ENCODE measurements around the gene SLC5A11.
"Not testable (repeated sequence)": the region's sequence is repeated elsewhere in the genome, so short reads cannot be mapped to it uniquely, and the experiment has no call there.

The SLC5A11 gene

DNA sequence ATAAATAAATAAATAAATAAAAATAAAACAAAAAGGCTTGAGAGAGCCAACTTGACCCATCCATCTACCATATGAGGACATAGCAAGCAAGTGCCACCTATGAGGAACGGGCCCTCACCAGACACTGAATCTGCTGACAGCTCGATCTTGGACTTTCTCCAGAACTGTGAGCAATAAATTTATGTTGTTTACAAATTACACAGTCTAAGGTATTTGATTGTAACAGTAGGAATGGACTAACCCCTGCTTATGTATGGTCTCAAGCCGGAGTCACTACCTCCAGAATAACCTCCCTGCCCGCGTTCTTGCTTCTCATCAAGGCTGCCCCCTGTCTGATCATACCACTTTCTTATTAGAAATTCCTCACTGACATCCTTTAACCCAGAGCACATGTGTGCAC, 9.9 kb downstream of the SLC5A11 start:
- no peak for FAIRE-seq
- DNase-seq (ENCODE audit: insufficient read length, low spot score), result no peak

DNA sequence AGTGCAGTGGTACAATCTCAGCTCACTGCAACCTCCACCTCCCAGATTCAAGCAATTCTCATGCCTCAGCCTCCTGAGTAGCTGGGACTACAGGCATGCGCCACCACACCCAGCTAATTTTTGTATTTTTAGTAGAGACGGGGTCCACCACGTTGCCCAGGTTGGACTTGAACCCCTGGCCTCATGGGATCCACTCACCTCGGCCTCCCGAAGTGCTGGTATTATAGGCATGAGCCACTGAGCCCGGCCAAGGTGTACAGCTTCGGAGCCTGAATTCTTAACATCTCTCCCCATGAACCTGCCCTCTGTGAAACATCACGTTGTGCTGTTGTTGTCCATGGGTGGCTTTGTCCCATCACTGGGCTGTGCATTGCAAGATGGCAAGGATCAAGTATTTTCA, 11.1 kb downstream of the SLC5A11 start:
- not testable (repeated sequence) for DNase-seq (ENCODE audit: insufficient read length, low spot score); FAIRE-seq

DNA sequence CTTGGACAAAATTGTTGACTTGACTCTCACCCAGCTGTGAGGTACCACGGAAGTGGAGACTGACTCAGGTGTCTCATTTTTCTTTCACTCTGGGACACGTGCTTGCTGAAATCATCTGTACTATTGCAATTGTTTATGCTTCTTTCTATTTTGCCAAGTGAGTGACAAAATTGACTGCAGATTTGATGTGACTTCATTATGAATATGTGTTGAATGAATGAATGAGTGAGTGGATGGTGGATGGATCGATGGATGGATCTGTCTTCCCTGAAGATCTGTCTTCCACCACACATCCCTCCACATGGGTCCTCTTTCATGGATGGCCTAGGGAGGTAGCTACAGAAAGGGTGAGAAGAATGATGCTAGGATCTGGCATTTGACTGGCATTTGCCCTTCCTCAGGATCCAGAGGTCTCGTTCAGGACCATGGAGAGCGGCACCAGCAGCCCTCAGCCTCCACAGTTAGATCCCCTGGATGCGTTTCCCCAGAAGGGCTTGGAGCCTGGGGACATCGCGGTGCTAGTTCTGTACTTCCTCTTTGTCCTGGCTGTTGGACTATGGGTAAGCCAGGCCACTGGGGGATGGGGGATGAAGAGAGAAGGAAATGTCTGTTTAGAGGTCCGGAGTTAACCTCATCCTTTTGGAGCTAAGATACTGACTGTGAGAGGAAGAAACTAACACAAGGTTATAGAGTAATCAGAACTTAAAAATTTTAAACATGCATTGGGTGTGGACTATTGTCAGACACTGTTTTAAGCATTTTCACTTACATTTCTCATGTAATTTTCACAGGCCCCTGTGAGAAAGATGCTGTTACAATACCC, 12.7 kb downstream of the SLC5A11 start:
- peak; percentile 23 for FAIRE-seq

DNA sequence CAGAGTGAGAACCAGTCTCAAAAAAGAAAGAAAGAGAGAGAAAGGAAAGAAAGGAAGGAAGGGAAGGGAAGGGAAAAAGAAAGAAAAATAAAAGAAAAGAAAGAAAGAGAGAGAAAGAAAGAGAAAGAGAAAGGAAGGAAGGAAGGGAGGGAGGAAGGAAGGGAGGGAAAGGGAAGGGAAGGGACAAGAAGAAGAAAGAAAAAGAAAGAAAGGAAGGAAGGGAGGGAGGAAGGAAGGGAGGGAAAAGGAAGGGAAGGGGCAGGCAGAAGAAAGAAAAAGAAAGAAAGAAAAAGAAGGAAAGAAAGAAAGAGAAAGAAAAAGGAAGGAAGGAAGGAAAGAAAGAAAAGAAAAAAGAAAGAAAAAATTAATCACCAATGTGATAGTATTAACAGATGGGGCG, 15.7 kb downstream of the SLC5A11 start:
- FAIRE-seq, result no peak

More for the DNA sequence above, 12.7 kb downstream of the SLC5A11 start:
- DNase-seq (ENCODE audit: insufficient read length, low spot score), result peak; percentile 54

DNA sequence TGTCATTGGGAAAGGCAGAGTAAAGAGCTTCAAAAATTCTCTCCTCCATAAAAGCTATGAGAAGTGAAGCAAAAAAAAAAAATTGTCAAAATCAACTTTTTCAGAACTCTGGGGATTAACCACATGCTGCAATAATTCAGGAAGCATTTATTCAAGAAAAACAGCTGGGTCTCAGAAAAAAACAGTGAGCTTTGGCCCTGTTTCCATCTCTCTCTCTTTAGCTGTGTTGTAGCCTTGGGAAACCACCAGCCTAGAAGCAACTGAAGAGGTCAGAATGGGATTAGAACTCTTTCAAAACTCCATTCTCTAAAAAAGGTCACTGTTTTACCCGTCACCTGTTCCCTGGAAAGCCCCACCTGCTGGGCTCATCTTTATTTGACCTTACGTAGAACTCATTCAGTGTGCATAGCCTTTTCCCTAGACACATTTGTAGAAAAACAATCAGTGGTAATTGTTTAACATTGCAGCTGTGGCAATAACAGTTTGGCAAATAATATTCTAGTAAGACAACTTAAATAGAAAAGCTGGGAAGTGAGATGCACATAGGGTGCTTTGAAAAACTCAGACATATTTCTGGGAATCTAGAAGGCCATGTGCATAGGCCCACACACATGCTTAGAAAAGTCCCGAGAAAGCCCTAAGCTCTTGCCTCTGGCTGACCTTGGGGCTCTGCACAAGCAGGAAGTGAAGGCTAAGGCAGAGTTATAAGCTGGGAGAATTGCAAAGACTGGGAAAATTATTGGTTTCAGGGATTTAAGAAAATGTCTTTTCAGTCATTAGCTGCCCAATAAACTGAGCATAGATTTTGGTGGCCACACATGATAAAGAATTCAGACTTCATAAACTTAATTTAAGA, 18.0 kb downstream of the SLC5A11 start:
- FAIRE-seq (no peak), DNase-seq (ENCODE audit: insufficient read length, low spot score) (no peak)

More for the DNA sequence above, 15.7 kb downstream of the SLC5A11 start:
- no peak for DNase-seq (ENCODE audit: insufficient read length, low spot score)

DNA sequence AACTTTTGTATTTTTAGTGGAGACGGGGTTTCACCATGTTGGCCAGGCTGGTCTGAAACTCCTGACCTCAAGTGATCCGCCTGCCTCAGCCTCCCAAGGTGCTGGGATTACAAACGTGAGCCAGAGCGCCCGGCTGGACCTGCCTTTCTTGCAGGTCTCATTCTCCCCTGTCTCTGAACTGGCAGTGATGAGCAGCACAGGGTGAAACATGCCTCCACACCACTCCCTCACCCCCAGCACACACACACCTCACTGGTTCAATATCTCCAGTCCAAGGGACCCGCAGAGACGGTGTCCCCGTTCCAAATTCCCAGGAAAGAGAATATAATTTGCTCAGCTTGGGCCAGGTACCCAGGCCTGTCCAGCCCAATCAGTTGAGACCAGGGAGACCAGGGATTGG, 23.3 kb downstream of the SLC5A11 start:
- FAIRE-seq (no peak), DNase-seq (ENCODE audit: insufficient read length, low spot score) (no peak)

DNA sequence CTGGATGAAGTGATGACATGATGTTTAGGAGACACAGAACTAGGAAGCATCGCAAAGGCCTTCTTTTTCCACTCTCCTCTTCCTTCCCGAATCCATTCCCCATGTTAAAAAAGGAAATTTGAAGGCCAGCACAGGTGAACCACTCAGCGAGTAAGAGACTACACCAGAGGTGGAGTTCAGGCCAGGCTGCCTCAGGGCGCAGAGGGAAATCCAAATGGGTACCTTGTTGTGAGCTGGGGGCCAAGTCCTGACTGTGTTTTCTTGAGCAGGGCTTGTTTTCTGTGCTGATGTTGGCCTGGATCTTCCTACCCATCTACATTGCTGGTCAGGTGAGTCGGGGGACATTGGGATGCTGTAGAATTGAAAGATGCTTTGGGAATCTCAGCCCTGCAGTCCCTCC, 26.1 kb downstream of the SLC5A11 start:
- FAIRE-seq (no peak), DNase-seq (ENCODE audit: insufficient read length, low spot score) (no peak)

DNA sequence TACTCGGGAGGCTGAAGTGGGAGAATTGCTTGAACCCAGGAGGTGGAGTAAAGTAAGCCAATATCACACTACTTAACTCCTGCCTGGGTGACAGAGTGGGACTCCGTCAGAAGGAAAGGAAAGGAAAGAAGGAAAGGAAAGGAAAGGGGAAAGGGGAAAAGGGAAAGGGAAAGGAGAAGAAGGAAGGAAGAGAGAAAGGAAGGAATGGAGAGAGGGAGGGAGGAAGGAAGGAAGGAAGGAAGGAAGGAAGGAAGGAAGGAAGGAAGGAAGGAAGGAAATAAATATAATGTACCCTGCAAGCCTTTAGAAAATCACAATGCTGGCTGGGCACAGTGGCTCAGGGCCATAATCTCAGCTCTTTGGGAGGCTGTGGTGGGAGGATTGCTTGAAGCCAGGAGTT, 27.3 kb downstream of the SLC5A11 start:
- FAIRE-seq (no peak), DNase-seq (ENCODE audit: insufficient read length, low spot score) (no peak)

DNA sequence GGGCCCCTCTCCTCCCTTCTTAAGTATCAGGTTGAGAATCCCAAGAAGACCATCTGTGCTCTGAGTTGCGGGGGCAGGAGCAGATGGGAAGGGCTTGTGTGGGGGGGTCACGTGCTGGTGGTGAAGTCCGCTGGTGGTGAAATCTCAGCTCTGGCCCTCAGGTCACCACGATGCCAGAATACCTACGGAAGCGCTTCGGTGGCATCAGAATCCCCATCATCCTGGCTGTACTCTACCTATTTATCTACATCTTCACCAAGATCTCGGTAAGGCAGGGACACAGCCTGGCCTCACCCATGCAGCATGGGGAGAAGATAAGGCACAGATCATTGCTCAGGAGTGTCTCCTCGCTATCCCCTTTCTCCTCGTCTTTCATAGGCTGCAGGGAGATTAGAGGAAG, 29.7 kb downstream of the SLC5A11 start:
- no peak for FAIRE-seq
- no peak for DNase-seq (ENCODE audit: insufficient read length, low spot score)

DNA sequence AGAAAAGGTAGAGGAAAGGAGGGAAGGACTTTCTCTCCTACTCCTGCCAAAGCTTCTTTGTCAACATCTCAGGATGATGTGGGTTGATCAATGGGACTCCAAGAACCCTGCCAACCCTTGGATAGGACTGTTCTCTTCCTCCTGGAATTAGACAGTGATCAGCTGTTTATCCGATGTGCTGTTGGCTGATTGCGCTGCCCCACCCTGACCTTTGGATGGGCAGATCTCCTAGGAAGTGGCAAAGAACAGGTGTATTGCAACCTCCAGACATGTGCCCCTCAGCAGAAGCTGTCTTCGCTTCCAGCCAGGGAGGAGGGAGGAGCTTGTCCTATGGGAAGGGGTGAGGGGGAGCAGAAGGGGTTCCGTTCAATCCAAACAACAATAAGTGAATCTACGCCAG, 30.5 kb downstream of the SLC5A11 start:
- no peak for FAIRE-seq

DNA sequence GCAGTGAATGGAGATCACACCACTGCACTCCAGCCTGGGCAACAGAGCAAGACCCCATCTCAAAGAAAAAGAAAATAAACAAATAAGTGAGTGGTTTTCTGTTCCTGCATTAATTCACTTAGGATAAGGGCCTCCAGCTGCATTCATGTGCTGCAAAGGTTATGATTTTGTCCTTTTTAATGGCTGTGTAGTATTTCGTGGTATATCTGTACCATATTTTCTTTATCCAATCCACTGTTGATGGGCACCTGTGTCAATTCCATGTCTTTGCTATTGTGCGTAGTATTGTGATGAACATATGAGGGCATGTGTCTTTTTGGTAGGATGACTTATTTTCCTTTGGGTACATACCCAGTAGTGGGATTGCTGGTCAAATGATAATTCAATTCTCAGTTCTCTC, 33.9 kb downstream of the SLC5A11 start:
- FAIRE-seq, result no peak
- no peak for DNase-seq (ENCODE audit: insufficient read length, low spot score)

More for the DNA sequence above, 30.5 kb downstream of the SLC5A11 start:
- DNase-seq (ENCODE audit: insufficient read length, low spot score), result no peak

DNA sequence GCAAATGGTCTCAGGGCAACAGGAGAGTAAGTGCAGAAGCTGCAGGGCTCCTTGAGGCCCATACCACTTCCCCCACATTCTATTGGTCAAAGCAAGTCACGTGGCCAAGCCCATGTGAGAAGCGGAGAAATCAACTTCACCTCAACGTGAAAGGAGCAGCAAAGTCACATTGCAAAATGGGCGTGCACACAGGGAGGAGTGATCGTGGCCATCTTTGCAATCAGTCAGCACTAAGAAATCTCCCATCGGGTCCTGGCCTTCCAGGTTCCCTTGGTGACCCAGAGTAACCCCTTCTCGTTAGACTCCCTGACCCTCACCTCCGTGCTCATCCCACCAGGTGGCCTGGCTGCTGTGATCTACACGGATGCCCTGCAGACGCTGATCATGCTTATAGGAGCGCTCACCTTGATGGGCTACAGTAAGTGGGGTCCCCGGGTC, 38.0 kb downstream of the SLC5A11 start:
- DNase-seq (ENCODE audit: insufficient read length, low spot score), result no peak
- no peak for FAIRE-seq

DNA sequence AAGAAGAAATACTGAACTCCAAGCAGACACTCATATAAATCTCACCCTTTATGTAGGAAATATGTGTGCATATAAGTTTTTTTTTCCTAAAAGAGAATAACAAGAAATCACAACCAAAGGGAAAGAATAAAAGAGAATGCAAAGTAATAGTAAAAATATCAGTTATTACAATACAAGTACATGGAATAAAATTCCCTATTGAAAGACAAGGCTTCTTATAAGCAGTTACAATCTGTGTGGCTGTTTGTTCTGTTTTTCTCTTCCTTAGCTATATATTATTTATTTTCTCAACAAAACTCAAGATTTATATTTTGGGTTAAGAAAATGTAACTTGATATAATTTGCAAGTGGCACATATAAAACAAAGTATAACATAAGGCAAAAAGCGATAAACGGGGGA, 41.7 kb downstream of the SLC5A11 start:
- no peak for DNase-seq (ENCODE audit: insufficient read length, low spot score)
- FAIRE-seq, result no peak

DNA sequence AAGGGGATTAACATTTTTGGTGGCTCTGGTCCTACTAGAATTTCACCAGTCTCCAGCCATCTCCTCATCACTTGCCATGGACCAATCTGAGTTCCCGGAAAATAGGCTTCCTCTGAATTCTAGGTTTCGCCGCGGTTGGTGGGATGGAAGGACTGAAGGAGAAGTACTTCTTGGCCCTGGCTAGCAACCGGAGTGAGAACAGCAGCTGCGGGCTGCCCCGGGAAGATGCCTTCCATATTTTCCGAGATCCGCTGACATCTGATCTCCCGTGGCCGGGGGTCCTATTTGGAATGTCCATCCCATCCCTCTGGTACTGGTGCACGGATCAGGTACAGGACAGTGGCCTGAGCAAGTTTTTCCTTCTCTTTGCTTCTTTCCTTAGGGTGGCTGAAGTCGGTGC, 45.0 kb downstream of the SLC5A11 start:
- FAIRE-seq (no peak), DNase-seq (ENCODE audit: insufficient read length, low spot score) (no peak)

DNA sequence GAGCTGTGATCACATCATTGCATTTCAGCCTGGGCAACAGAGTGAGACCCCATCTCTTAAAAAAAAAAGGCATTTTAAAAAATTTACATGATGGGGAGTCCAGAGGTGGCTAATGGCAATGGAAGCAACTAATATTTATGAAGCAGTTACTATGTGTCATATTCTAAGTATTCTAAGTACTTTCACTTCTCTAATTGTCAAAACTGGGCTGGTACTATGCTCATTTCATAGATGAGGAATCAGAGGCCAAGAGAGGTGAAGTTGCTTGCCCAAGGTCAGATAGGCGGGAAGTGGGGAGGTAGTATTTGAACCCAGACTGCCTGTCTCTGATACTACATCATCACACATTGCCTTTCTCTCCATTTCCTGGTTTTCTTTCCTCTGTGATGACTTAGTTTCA, 50.7 kb downstream of the SLC5A11 start:
- FAIRE-seq, result no peak
- DNase-seq (ENCODE audit: insufficient read length, low spot score), result no peak

DNA sequence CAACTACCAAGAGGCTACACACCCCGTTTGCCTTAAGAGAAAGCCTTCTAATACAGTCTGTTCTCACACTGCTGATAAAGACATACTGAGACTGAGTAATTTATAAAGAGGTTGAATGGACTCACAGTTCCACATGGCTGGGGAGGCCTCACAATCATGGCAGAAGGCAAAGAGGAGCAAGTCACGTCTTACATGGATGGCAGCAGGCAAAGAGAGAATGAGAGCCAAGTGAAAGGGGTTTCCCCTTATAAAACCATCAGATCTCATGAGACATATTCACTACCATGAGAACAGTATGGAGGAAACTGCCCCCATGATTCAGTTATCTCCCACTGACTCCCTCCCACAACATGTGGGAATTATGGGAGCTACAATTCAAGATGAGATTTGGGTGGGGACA, 51.8 kb downstream of the SLC5A11 start:
- FAIRE-seq; DNase-seq (ENCODE audit: insufficient read length, low spot score): not testable (repeated sequence)

DNA sequence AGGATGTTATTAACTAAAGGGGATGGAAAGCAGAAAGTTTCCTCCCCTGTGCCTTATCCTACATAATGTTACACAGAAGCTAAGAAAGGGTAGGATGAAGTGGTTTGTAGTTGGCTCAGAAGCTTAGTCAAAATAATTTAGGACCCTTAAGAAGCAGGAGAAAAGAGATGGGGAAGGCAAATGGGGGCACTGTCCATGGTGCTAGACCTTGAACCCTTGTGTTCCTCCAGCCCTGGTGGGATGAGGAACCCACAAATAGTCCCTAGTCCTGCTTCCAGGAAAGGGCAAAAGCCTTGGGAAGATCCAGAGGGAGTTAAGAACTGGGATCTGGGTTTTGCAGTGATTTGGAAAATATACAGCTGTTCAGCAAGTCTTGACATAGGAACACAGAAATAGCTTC, 54.5 kb downstream of the SLC5A11 start:
- FAIRE-seq (no peak), DNase-seq (ENCODE audit: insufficient read length, low spot score) (no peak)

DNA sequence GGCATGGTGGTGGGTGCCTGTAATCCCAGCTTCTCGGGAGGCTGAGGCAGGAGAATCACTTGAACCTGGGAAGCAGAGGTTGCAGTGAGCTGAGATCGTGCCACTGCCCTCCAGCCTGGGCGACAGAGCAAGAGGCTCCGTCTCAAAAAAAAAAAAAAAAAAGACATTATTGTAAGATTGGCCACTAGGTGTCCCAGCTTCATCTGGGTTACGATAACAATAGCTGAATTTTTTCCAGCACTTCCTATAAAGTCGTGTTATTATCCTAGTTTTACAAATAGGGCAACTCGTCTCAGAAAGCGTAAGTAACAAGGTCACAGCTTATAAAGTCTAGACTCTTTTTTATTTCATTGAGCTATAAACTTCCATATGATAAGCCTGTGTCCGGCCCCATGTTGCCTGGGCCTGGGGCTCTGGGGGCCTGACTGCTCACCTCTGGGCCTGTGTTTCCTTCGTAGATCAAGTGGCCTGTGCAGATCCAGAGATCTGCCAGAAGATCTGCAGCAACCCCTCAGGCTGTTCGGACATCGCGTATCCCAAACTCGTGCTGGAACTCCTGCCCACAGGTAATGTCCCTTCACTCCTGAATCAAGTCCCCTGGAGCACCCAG, 60.5 kb downstream of the SLC5A11 start:
- no peak for DNase-seq (ENCODE audit: insufficient read length, low spot score)
- no peak for FAIRE-seq

DNA sequence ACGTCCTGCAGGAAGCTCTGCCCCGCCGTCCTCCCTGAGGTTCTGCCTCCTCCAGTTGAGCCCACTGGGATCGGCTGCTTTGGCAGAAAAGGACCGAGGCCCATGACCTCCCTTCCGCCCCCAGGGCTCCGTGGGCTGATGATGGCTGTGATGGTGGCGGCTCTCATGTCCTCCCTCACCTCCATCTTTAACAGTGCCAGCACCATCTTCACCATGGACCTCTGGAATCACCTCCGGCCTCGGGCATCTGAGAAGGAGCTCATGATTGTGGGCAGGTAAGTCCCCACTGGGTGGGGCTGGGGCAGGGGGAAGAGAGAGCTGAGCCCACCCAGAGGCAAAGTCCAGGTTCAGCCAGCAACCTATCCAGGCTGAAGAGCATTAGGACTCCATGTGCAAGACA, 61.1 kb downstream of the SLC5A11 start:
- FAIRE-seq (no peak), DNase-seq (ENCODE audit: insufficient read length, low spot score) (no peak)

DNA sequence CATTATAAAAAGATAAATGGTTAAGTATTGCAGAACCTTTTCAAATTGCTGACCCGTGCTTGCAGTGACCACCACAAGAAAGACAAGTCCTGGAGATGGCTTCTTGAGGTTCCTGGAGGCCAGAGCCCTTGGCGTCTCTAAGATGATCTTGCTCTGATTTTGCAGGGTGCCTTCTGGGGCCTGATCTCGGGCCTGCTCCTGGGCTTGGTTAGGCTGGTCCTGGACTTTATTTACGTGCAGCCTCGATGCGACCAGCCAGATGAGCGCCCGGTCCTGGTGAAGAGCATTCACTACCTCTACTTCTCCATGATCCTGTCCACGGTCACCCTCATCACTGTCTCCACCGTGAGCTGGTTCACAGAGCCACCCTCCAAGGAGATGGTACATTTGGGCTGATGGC, 63.0 kb downstream of the SLC5A11 start:
- FAIRE-seq (no peak), DNase-seq (ENCODE audit: insufficient read length, low spot score) (no peak)

DNA sequence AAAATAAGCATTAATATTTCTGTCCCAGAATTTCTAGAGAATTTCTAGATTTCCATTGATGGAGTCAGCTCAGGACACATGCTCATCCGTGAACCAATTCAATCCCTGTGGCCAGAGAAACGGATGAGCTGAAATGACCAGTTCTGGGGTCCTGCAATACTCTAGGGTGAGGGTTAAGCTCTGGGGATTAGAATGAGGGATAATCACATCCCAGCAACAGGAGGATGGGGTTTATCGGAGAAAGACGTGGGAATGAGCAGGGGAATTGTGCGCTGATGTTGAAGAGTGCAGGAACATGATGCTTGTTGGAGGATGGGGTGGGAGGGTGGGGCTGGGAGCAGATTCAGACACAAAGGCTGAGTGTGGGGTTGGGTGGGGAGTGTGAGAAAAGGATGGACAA, 64.1 kb downstream of the SLC5A11 start:
- no peak for FAIRE-seq
- no peak for DNase-seq (ENCODE audit: insufficient read length, low spot score)
